Stimulated activated CD8-positive, alpha-beta memory T cell treated with anti-CD3 and anti-CD28 coated beads, Interleukin-7, amount 100 ng/mL, for 1 hour (primary cell): Measurements from ENCODE around the gene TNFRSF25.
"Not testable (repeated sequence)": the region's sequence is repeated elsewhere in the genome, so short reads cannot be mapped to it uniquely, and the experiment has no call there.

Experiments
- DNase-seq, 2 donors: peaks; one replicate each; pipeline ENCODE4 v3.0.0-alpha.2; 2020; ENCODE audit warnings: low read depth in 2 of 2

TNFRSF25 gene

GRCh38 chr1:6502000-6502891 lies 36.3 kb upstream of the TNFRSF25 start:
- DNase-seq, result no peak

- DNase-seq, result no peak
These were observed 35.4 kb upstream of the TNFRSF25 start for GRCh38 chr1:6501279-6501813.

GRCh38 chr1:6500544-6501278 lies 34.7 kb upstream of the TNFRSF25 start:
- no peak for DNase-seq

- DNase-seq, result no peak
These were observed 33.3 kb upstream of the TNFRSF25 start for GRCh38 chr1:6499296-6499695.

- no peak for DNase-seq
These were observed 32.7 kb upstream of the TNFRSF25 start for GRCh38 chr1:6498576-6499111.

GRCh38 chr1:6497867-6498575 lies 32.0 kb upstream of the TNFRSF25 start:
- no peak for DNase-seq

GRCh38 chr1:6497215-6497866 lies 31.4 kb upstream of the TNFRSF25 start:
- DNase-seq, result peak in 1 of 2 donors; percentile 14

GRCh38 chr1:6496890-6497214 lies 30.9 kb upstream of the TNFRSF25 start:
- no peak for DNase-seq

GRCh38 chr1:6496365-6496721 lies 30.4 kb upstream of the TNFRSF25 start:
- DNase-seq, result no peak

- DNase-seq, result no peak
These were observed 29.8 kb upstream of the TNFRSF25 start for GRCh38 chr1:6495540-6496364.

GRCh38 chr1:6495041-6495441 lies 29.1 kb upstream of the TNFRSF25 start:
- no peak for DNase-seq

- no peak for DNase-seq
These were observed 28.7 kb upstream of the TNFRSF25 start for GRCh38 chr1:6494627-6495026.

GRCh38 chr1:6493834-6494223 lies 27.9 kb upstream of the TNFRSF25 start:
- not testable (repeated sequence) for DNase-seq

- no peak for DNase-seq
These were observed 26.0 kb upstream of the TNFRSF25 start for GRCh38 chr1:6491966-6492365.

GRCh38 chr1:6491480-6491962 lies 25.5 kb upstream of the TNFRSF25 start, which contains the start of gene PLEKHG5:
Gene PLEKHG5 (minus strand): TSS chr1:6491667. CDS start chr1:6477571, 14,096 bp downstream.
- no peak for DNase-seq

- no peak for DNase-seq
These were observed 25.1 kb upstream of the TNFRSF25 start for GRCh38 chr1:6491081-6491449.

- DNase-seq, result peak in 1 of 2 donors; percentile 19
These were observed 24.5 kb upstream of the TNFRSF25 start for GRCh38 chr1:6490181-6491080.

- DNase-seq, result peak; percentile 40 to 55
These were observed 23.8 kb upstream of the TNFRSF25 start for GRCh38 chr1:6489799-6490180.

- no peak for DNase-seq
These were observed 23.4 kb upstream of the TNFRSF25 start for GRCh38 chr1:6489383-6489765.
